ENCODE measurements around the gene XXYLT1.
"Not testable (repeated sequence)": the region's sequence is repeated elsewhere in the genome, so short reads cannot be mapped to it uniquely, and the experiment has no call there.

XXYLT1 gene

GRCh38 chr3:195207731-195208130 lies 63.2 kb downstream of the XXYLT1 start:
- DNase-seq (ENCODE audit: low spot score): no peak

- DNase-seq (ENCODE audit: low spot score): no peak
Observed at GRCh38 chr3:195207056-195207455, 63.9 kb downstream of the XXYLT1 start.

- DNase-seq (ENCODE audit: low spot score): no peak
Observed at GRCh38 chr3:195204360-195205163, 66.4 kb downstream of the XXYLT1 start.

GRCh38 chr3:195203606-195204005 lies 67.4 kb downstream of the XXYLT1 start:
- DNase-seq (ENCODE audit: low spot score): no peak

GRCh38 chr3:195201295-195201694 lies 69.7 kb downstream of the XXYLT1 start:
- DNase-seq (ENCODE audit: low spot score): no peak

- no peak for DNase-seq (ENCODE audit: low spot score)
Observed at GRCh38 chr3:195200010-195200822, 70.7 kb downstream of the XXYLT1 start.

- DNase-seq (ENCODE audit: low spot score): no peak
Observed at GRCh38 chr3:195198426-195199346, 72.3 kb downstream of the XXYLT1 start.

- no peak for DNase-seq (ENCODE audit: low spot score)
Observed at GRCh38 chr3:195197765-195198425, 73.1 kb downstream of the XXYLT1 start.

- no peak for DNase-seq (ENCODE audit: low spot score)
Observed at GRCh38 chr3:195196266-195196665, 74.7 kb downstream of the XXYLT1 start.

GRCh38 chr3:195195321-195196209 lies 75.4 kb downstream of the XXYLT1 start:
- no peak for DNase-seq (ENCODE audit: low spot score)

- no peak for DNase-seq (ENCODE audit: low spot score)
Observed at GRCh38 chr3:195194559-195195206, 76.3 kb downstream of the XXYLT1 start.

- no peak for DNase-seq (ENCODE audit: low spot score)
Observed at GRCh38 chr3:195191580-195191979, 79.4 kb downstream of the XXYLT1 start.

- DNase-seq (ENCODE audit: low spot score): no peak
Observed at GRCh38 chr3:195189821-195190220, 81.1 kb downstream of the XXYLT1 start.

- DNase-seq (ENCODE audit: low spot score): no peak
Observed at GRCh38 chr3:195188426-195188927, 82.5 kb downstream of the XXYLT1 start.

GRCh38 chr3:195187609-195188425 lies 83.1 kb downstream of the XXYLT1 start:
- no peak for DNase-seq (ENCODE audit: low spot score)

GRCh38 chr3:195186710-195187047 lies 84.3 kb downstream of the XXYLT1 start:
- DNase-seq (ENCODE audit: low spot score): not testable (repeated sequence)

- no peak for DNase-seq (ENCODE audit: low spot score)
Observed at GRCh38 chr3:195186041-195186709, 84.8 kb downstream of the XXYLT1 start.

GRCh38 chr3:195185583-195185982 lies 85.4 kb downstream of the XXYLT1 start:
- no peak for DNase-seq (ENCODE audit: low spot score)

All from hematopoietic multipotent progenitor cell treated with erythropoietin and hydrocortisone succinate and interleukin-3 and kit ligand, for 15 days (in vitro differentiated cells).